HepG2 (cell line): ENCODE data around the gene EIF4A3.

ENCODE experiments used
- CBX1 ChIP-seq: IDR thresholded peaks from one replicate; pipeline ENCODE4 v1.6.1; 2016; ENCODE audit warnings: antibody characterized with exemption, low read depth
- HES4 ChIP-seq: sonication (generic); formaldehyde crosslinking; IDR thresholded peaks from 2 replicates; pipeline ENCODE4 v1.9.0; 2021; ENCODE audit warnings: mild to moderate bottlenecking, missing genetic modification reagents, borderline replicate concordance
- HNRNPLL ChIP-seq: fragments of 200-400 bp; formaldehyde crosslinking; IDR thresholded peaks from 2 replicates; pipeline ENCODE4 v1.6.1; 2017; ENCODE audit warnings: mild to moderate bottlenecking, low read depth, low read length; ENCODE audit not compliant: poor library complexity, severe bottlenecking
- MAFF ChIP-seq: IDR thresholded peaks from 2 replicates; pipeline ENCODE4 v1.6.1; 2011; ENCODE audit warnings: low read depth, low read length, improper control_type of control experiment
- POLR2A ChIP-seq, 2 experiments: IDR thresholded peaks; 2 replicates each; pipeline ENCODE4 v1.6.1; 2011; ENCODE audit warnings: low read depth in 2 of 2, low read length in 2 of 2, mild to moderate bottlenecking in 1 of 2, moderate library complexity in 1 of 2; ENCODE audit not compliant: insufficient read depth in 1 of 2
- REL ChIP-seq: sonication (generic); formaldehyde crosslinking; conservative IDR thresholded peaks from 2 replicates; pipeline ENCODE4 v1.8.0; 2022; ENCODE audit warnings: mild to moderate bottlenecking, missing genetic modification reagents, moderate library complexity
- RNF2 ChIP-seq: fragments of 450-650 bp; conservative IDR thresholded peaks from 2 replicates; pipeline ENCODE4 v1.6.1; 2016; ENCODE audit warnings: low read depth
- TCF12 ChIP-seq, 2 experiments: fragments of 450-650 bp in 1 of 2; sonication (generic) in 1 of 2; formaldehyde crosslinking in 1 of 2; IDR thresholded peaks; 2 replicates each; pipeline versions ENCODE4 v1.6.1 to v1.8.0; 2017 to 2022; ENCODE audit warnings: antibody characterized with exemption in 1 of 2, mild to moderate bottlenecking in 1 of 2, missing genetic modification reagents in 1 of 2, moderate library complexity in 1 of 2
- TRIM24 ChIP-seq: sonication (generic); formaldehyde crosslinking; IDR thresholded peaks from 2 replicates; pipeline ENCODE4 v1.8.0; 2022; ENCODE audit warnings: mild to moderate bottlenecking, missing genetic modification reagents
- ZZZ3 ChIP-seq: sonication (generic); formaldehyde crosslinking; IDR thresholded peaks from 2 replicates; pipeline ENCODE4 v1.4.0; 2020; ENCODE audit warnings: missing genetic modification reagents, mild to moderate bottlenecking, borderline replicate concordance
- TF ChIP-seq, protein P1 (sequence below): sonication (generic); formaldehyde crosslinking; IDR thresholded peaks from 2 replicates; pipeline ENCODE4 v1.4.0; 2020; ENCODE audit warnings: missing genetic modification reagents
- TF ChIP-seq, protein P2 (sequence below): conservative IDR thresholded peaks from 2 replicates; pipeline ENCODE4 v1.6.1; 2018; ENCODE audit warnings: missing genetic modification reagents
- TF ChIP-seq, protein P3 (sequence below): sonication (generic); formaldehyde crosslinking; IDR thresholded peaks from 2 replicates; pipeline ENCODE4 v1.4.0; 2020; ENCODE audit warnings: mild to moderate bottlenecking, missing genetic modification reagents
- TF ChIP-seq, protein P4 (sequence below): sonication (generic); formaldehyde crosslinking; IDR thresholded peaks from 2 replicates; pipeline ENCODE4 v1.4.0; 2020; ENCODE audit warnings: missing genetic modification reagents

DNA sequence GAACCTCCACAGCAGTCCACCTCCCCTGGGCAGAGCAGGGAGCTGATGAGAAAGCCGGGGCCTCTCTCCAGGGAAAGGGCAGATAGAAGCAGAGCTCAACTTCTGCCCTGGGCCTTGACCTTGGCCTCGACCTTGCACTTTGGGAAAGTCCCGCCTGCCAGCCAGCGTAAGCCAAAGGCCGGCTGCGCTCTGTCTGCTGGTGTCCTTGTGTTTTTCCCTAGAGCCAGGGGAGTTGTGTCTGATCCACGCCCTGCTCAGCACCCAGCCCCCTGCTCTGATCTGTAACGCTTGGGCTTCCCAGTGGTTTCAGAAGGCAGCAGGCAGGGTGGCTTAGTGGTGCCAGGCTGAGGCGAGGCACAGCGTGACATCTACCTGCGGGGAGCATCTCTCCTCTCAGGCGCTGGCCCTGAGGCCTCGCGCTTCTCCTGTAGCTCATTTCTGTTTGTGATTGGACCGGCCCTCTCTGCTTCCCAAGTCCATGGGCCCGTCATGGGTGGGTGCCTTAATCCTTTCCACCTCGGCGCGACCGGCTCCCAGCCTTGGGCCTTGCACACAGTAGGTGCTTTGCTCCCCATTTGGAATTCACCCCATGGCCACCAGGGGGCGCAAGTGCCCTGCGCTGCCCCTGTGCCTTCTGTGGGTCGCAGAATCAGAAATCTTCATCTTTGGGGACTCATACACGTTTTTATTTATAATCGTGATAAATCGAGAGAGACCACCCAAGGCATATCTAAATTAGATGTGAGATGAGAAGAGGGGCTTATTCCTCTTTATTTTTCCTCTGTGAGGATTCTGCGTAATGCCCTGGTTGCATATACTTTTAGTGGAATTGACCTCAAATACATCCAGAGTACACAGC is 49.0 kb upstream of the EIF4A3 start:
- no peak for TF ChIP-seq HES4 (CRISPR knock-in tag)
- TF ChIP-seq MAFF = no peak
- TF ChIP-seq POLR2A (IDR thresholded peaks at IDR 0.05; ENCODE audit: insufficient read depth in 1 of 2, low read depth in 2 of 2, low read length in 2 of 2) = no peak
- TF ChIP-seq RNF2 = no peak
- TF ChIP-seq CBX1 = no peak
- TF ChIP-seq TCF12 (IDR thresholded peaks at IDR 0.05) = no peak
- no peak for TF ChIP-seq TCF12 (CRISPR knock-in tag; IDR thresholded peaks at IDR 0.05)
- no peak for TF ChIP-seq TRIM24 (CRISPR knock-in tag)
- TF ChIP-seq, protein P1, sequence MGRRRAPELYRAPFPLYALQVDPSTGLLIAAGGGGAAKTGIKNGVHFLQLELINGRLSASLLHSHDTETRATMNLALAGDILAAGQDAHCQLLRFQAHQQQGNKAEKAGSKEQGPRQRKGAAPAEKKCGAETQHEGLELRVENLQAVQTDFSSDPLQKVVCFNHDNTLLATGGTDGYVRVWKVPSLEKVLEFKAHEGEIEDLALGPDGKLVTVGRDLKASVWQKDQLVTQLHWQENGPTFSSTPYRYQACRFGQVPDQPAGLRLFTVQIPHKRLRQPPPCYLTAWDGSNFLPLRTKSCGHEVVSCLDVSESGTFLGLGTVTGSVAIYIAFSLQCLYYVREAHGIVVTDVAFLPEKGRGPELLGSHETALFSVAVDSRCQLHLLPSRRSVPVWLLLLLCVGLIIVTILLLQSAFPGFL (CRISPR knock-in tag) = no peak
- TF ChIP-seq, protein P2, sequence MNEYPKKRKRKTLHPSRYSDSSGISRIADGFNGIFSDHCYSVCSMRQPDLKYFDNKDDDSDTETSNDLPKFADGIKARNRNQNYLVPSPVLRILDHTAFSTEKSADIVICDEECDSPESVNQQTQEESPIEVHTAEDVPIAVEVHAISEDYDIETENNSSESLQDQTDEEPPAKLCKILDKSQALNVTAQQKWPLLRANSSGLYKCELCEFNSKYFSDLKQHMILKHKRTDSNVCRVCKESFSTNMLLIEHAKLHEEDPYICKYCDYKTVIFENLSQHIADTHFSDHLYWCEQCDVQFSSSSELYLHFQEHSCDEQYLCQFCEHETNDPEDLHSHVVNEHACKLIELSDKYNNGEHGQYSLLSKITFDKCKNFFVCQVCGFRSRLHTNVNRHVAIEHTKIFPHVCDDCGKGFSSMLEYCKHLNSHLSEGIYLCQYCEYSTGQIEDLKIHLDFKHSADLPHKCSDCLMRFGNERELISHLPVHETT = no peak
- TF ChIP-seq REL (CRISPR knock-in tag) = no peak
- TF ChIP-seq HNRNPLL = peak; percentile 40
- TF ChIP-seq, protein P3, sequence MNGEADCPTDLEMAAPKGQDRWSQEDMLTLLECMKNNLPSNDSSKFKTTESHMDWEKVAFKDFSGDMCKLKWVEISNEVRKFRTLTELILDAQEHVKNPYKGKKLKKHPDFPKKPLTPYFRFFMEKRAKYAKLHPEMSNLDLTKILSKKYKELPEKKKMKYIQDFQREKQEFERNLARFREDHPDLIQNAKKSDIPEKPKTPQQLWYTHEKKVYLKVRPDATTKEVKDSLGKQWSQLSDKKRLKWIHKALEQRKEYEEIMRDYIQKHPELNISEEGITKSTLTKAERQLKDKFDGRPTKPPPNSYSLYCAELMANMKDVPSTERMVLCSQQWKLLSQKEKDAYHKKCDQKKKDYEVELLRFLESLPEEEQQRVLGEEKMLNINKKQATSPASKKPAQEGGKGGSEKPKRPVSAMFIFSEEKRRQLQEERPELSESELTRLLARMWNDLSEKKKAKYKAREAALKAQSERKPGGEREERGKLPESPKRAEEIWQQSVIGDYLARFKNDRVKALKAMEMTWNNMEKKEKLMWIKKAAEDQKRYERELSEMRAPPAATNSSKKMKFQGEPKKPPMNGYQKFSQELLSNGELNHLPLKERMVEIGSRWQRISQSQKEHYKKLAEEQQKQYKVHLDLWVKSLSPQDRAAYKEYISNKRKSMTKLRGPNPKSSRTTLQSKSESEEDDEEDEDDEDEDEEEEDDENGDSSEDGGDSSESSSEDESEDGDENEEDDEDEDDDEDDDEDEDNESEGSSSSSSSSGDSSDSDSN (CRISPR knock-in tag) = peak; percentile 40
- TF ChIP-seq, protein P4, sequence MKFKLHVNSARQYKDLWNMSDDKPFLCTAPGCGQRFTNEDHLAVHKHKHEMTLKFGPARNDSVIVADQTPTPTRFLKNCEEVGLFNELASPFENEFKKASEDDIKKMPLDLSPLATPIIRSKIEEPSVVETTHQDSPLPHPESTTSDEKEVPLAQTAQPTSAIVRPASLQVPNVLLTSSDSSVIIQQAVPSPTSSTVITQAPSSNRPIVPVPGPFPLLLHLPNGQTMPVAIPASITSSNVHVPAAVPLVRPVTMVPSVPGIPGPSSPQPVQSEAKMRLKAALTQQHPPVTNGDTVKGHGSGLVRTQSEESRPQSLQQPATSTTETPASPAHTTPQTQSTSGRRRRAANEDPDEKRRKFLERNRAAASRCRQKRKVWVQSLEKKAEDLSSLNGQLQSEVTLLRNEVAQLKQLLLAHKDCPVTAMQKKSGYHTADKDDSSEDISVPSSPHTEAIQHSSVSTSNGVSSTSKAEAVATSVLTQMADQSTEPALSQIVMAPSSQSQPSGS (CRISPR knock-in tag) = no peak
- TF ChIP-seq ZZZ3 (CRISPR knock-in tag) = no peak
